H54 (cell line): ENCODE data around the gene PGA5.

Experiments used
- DNase-seq: peaks from one replicate; pipeline ENCODE4 v3.0.0; 2011; ENCODE audit warnings: low spot score, mixed read lengths; ENCODE audit not compliant: insufficient read length
- FAIRE-seq: peaks from 3 replicates; lab custom pipeline; 2011; peaks lifted over from hg19 to GRCh38; lab: Jason Lieb, UNC
- POLR2A ChIP-seq: IDR thresholded peaks from 2 replicates; pipeline ENCODE4 v1.6.1; 2011; ENCODE audit warnings: low read depth, mild to moderate bottlenecking, low read length

The PGA5 gene

GRCh38 chr11:61294717-61295595, 54.0 kb downstream of the PGA5 start, which contains the start of gene VWCE:
VWCE (minus strand) TSS chr11:61295316; CDS start chr11:61295037, 279 bp downstream.
- DNase-seq (peak; percentile 49), FAIRE-seq (no peak)
- no peak for TF ChIP-seq POLR2A

GRCh38 chr11:61295596-61295926, 54.6 kb downstream of the PGA5 start:
- DNase-seq: no peak
- no peak for TF ChIP-seq POLR2A
- no peak for FAIRE-seq

GRCh38 chr11:61297341-61297740, 56.4 kb downstream of the PGA5 start:
- FAIRE-seq (no peak), DNase-seq (no peak)
- TF ChIP-seq POLR2A: no peak

GRCh38 chr11:61297746-61298145, 56.8 kb downstream of the PGA5 start:
- DNase-seq (peak; percentile 63), FAIRE-seq (no peak)
- TF ChIP-seq POLR2A: no peak

GRCh38 chr11:61298663-61299244, 57.8 kb downstream of the PGA5 start:
- TF ChIP-seq POLR2A: no peak
- FAIRE-seq (no peak), DNase-seq (no peak)
